HCT116 (cell line): ENCODE measurements around the gene ZC3H12D. TPM values are rescaled to one million over a fixed set of nuclear protein-coding genes. Genes with fewer than 3 reads are reported as not detected.

Experiments
- ATAC-seq: fragments of 200-7000 bp; cut with Tn5 transposase; 2 replicates; pipeline ENCODE4 v1.9.1; 2020; ENCODE audit warnings: mild to moderate bottlenecking, moderate library complexity
- BruUV-seq: library from RNA; stranded (reverse); fragments of 400-500 nt; replicated peaks from 2 replicates; lab custom pipeline; 2021; lab: Mats Ljungman, UMichigan
- CTCF ChIA-PET: fragments of 300-600 bp; sonication (Branson Sonifier 250); formaldehyde crosslinking; loops from one replicate; lab custom pipeline; 2021; ENCODE audit warnings: antibody characterized with exemption; lab: Charles Lee
- POLR2A ChIA-PET: fragments of 300-600, 350-600 bp; sonication (Branson Sonifier 250); formaldehyde crosslinking; loops from one replicate; lab custom pipeline; 2021; ENCODE audit warnings: antibody characterized with exemption; lab: Charles Lee
- RAD21 ChIA-PET, 2 experiments: fragments of 300-600 bp; sonication (Branson Sonifier 250); formaldehyde crosslinking; loops; one replicate each; lab custom pipeline; 2023; ENCODE audit warnings: low total read pairs in 2 of 2; ENCODE audit not compliant: uncharacterized antibody in 2 of 2, unreplicated experiment in 2 of 2, low non-redundant PET in 1 of 2; lab: Charles Lee
- DNase-seq: peaks from one replicate; pipeline ENCODE4 v3.0.0-alpha.2; 2010; ENCODE audit warnings: low read depth, low spot score
- H2AFZ ChIP-seq: fragments of 200-600 bp; shearing (Covaris generic), sonication (generic); 2 replicates; pipeline ENCODE4 v1.6.1; 2017; ENCODE audit warnings: low read depth, mixed run types, mixed read lengths, antibody characterized with exemption, low read length; ENCODE audit not compliant: poor library complexity, severe bottlenecking
- H3K27ac ChIP-seq: 2 replicates; pipeline ENCODE4 v1.5.1; 2012; ENCODE audit warnings: low read depth, low read length
- H3K27me3 ChIP-seq: fragments of 200-600 bp; sonication (generic); 2 replicates; pipeline ENCODE4 v1.6.1; 2016; ENCODE audit warnings: mixed run types, low read length, mixed read lengths; ENCODE audit not compliant: insufficient read depth
- H3K36me3 ChIP-seq, 2 experiments: fragments of 200-500 bp in 1 of 2; fragments of 200-600 bp in 1 of 2; sonication (Bioruptor generic) in 1 of 2; sonication (generic) in 1 of 2; 2 replicates each; pipeline versions ENCODE4 v1.5.1 to v1.6.1; 2014 to 2016; ENCODE audit warnings: low read length in 2 of 2, inconsistent platforms in 1 of 2, mixed read lengths in 1 of 2, mixed run types in 1 of 2; ENCODE audit not compliant: insufficient read depth in 2 of 2, control insufficient read depth in 1 of 2
- H3K4me1 ChIP-seq, 2 experiments: fragments of 200-600 bp in 1 of 2; sonication (generic) in 1 of 2; 2 replicates each; pipeline versions ENCODE4 v1.5.1 to v1.6.1; 2012 to 2017; ENCODE audit warnings: low read length in 2 of 2, inconsistent platforms in 1 of 2, mild to moderate bottlenecking in 1 of 2, mixed read lengths in 1 of 2, mixed run types in 1 of 2, moderate library complexity in 1 of 2; ENCODE audit not compliant: insufficient read depth in 2 of 2, control insufficient read depth in 1 of 2
- H3K4me2 ChIP-seq: fragments of 200-600 bp; sonication (generic); 2 replicates; pipeline ENCODE4 v1.6.1; 2017; ENCODE audit warnings: mixed run types, low read length, mixed read lengths
- H3K4me3 ChIP-seq, 2 experiments: fragments of 200-600 bp in 1 of 2; sonication (generic) in 1 of 2; replicated peaks in 1 of 2; 2 replicates each; pipeline ENCODE4 v1.5.1; 2011 to 2016; ENCODE audit warnings: low read length in 2 of 2, control low read depth in 1 of 2, low read depth in 1 of 2, mild to moderate bottlenecking in 1 of 2, mixed read lengths in 1 of 2, mixed run types in 1 of 2
- H3K79me2 ChIP-seq: fragments of 200-600 bp; sonication (generic); 2 replicates; pipeline ENCODE4 v1.6.1; 2017; ENCODE audit warnings: mild to moderate bottlenecking, mixed run types, low read length, moderate library complexity, mixed read lengths; ENCODE audit not compliant: insufficient read depth
- H3K9ac ChIP-seq: fragments of 200-600 bp; sonication (generic); 2 replicates; pipeline ENCODE4 v1.6.1; 2016; ENCODE audit warnings: low read length, mixed read lengths
- H3K9me2 ChIP-seq: fragments of 200-600 bp; sonication (generic), shearing (Covaris generic); 2 replicates; pipeline ENCODE4 v1.6.1; 2017; ENCODE audit warnings: mixed run types, mild to moderate bottlenecking, moderate library complexity; ENCODE audit not compliant: insufficient read depth
- H3K9me3 ChIP-seq, 2 experiments: fragments of 200-500 bp in 1 of 2; fragments of 200-600 bp in 1 of 2; sonication (Bioruptor generic) in 1 of 2; sonication (generic) in 1 of 2; 2 replicates each; pipeline ENCODE4 v1.6.1; 2014 to 2017; ENCODE audit warnings: low read length in 2 of 2, mixed read lengths in 2 of 2, inconsistent platforms in 1 of 2, low read depth in 1 of 2, mild to moderate bottlenecking in 1 of 2, mixed run types in 1 of 2, moderate library complexity in 1 of 2; ENCODE audit not compliant: control insufficient read depth in 1 of 2, insufficient read depth in 1 of 2
- H4K20me1 ChIP-seq: fragments of 200-600 bp; sonication (generic), shearing (Covaris generic); 2 replicates; pipeline ENCODE4 v1.6.1; 2017; ENCODE audit warnings: mixed run types, mild to moderate bottlenecking, moderate library complexity; ENCODE audit not compliant: insufficient read depth
- CBX3 ChIP-seq: IDR thresholded peaks from 2 replicates; pipeline ENCODE4 v1.6.1; 2012; ENCODE audit warnings: low read depth
- CEBPB ChIP-seq: IDR thresholded peaks from 2 replicates; pipeline ENCODE4 v1.6.1; 2012; ENCODE audit warnings: low read depth
- MAX ChIP-seq: IDR thresholded peaks from 2 replicates; pipeline ENCODE4 v1.6.1; 2012
- POLR2A ChIP-seq: IDR thresholded peaks from 2 replicates; pipeline ENCODE4 v1.7.0; 2011; ENCODE audit warnings: borderline replicate concordance; ENCODE audit not compliant: insufficient read depth, insufficient read length; ENCODE audit errors: extremely low read depth
- POLR2AphosphoS5 ChIP-seq: IDR thresholded peaks from 2 replicates; pipeline ENCODE4 v1.6.1; 2011; ENCODE audit warnings: mild to moderate bottlenecking, low read depth, low read length, moderate library complexity
- SP1 ChIP-seq: IDR thresholded peaks from 2 replicates; pipeline ENCODE4 v1.6.1; 2012; ENCODE audit warnings: low read depth
- TCF7L2 ChIP-seq: IDR thresholded peaks from 2 replicates; pipeline ENCODE4 v1.7.0; 2011; ENCODE audit warnings: borderline replicate concordance, inconsistent platforms; ENCODE audit not compliant: insufficient read depth, insufficient read length; ENCODE audit errors: extremely low read depth
- YY1 ChIP-seq: IDR thresholded peaks from 2 replicates; pipeline ENCODE4 v1.6.1; 2011; ENCODE audit warnings: low read length, low read depth, moderate library complexity, mild to moderate bottlenecking; ENCODE audit not compliant: insufficient replicate concordance; ENCODE audit errors: extremely low read depth
- ZBTB33 ChIP-seq: IDR thresholded peaks from 2 replicates; pipeline ENCODE4 v1.6.1; 2011; ENCODE audit warnings: mild to moderate bottlenecking, low read length, moderate library complexity; ENCODE audit not compliant: insufficient replicate concordance; ENCODE audit errors: extremely low read depth
- ZFX ChIP-seq: fragments of 450-650 bp; IDR thresholded peaks from 2 replicates; pipeline ENCODE4 v1.6.1; 2017
- ZNF274 ChIP-seq: fragments of 200-500 bp; sonication (Bioruptor generic); IDR thresholded peaks from 2 replicates; pipeline ENCODE4 v1.6.1; 2014; ENCODE audit warnings: mild to moderate bottlenecking, low read depth, low read length, inconsistent platforms
- intact Hi-C: fragments of 100-400 bp; cut with micrococcal nuclease; formaldehyde crosslinking; loops from 2 replicates; pipeline ENCODE4 v1.10.0; 2022
- total RNA-seq: library from RNA; stranded (reverse); gene quantifications from one replicate; pipeline ENCODE4 v1.2.1, GENCODE V29; 2021; ENCODE audit not compliant: unreplicated experiment
- TF ChIP-seq, protein P1 (sequence below): IDR thresholded peaks from 2 replicates; pipeline ENCODE4 v1.6.1; 2012; ENCODE audit warnings: low read depth

Gene ZC3H12D
- total RNA-seq, 1 experiment from 2014 or later: 0.30 TPM

GRCh38 chr6:149452037-149452939 is 32.5 kb downstream of the ZC3H12D start (continued):
- TF ChIP-seq POLR2AphosphoS5: no peak
- TF ChIP-seq, protein P1, sequence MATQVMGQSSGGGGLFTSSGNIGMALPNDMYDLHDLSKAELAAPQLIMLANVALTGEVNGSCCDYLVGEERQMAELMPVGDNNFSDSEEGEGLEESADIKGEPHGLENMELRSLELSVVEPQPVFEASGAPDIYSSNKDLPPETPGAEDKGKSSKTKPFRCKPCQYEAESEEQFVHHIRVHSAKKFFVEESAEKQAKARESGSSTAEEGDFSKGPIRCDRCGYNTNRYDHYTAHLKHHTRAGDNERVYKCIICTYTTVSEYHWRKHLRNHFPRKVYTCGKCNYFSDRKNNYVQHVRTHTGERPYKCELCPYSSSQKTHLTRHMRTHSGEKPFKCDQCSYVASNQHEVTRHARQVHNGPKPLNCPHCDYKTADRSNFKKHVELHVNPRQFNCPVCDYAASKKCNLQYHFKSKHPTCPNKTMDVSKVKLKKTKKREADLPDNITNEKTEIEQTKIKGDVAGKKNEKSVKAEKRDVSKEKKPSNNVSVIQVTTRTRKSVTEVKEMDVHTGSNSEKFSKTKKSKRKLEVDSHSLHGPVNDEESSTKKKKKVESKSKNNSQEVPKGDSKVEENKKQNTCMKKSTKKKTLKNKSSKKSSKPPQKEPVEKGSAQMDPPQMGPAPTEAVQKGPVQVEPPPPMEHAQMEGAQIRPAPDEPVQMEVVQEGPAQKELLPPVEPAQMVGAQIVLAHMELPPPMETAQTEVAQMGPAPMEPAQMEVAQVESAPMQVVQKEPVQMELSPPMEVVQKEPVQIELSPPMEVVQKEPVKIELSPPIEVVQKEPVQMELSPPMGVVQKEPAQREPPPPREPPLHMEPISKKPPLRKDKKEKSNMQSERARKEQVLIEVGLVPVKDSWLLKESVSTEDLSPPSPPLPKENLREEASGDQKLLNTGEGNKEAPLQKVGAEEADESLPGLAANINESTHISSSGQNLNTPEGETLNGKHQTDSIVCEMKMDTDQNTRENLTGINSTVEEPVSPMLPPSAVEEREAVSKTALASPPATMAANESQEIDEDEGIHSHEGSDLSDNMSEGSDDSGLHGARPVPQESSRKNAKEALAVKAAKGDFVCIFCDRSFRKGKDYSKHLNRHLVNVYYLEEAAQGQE: no peak
- TF ChIP-seq, all 23 proteins: peak for 0

DNA sequence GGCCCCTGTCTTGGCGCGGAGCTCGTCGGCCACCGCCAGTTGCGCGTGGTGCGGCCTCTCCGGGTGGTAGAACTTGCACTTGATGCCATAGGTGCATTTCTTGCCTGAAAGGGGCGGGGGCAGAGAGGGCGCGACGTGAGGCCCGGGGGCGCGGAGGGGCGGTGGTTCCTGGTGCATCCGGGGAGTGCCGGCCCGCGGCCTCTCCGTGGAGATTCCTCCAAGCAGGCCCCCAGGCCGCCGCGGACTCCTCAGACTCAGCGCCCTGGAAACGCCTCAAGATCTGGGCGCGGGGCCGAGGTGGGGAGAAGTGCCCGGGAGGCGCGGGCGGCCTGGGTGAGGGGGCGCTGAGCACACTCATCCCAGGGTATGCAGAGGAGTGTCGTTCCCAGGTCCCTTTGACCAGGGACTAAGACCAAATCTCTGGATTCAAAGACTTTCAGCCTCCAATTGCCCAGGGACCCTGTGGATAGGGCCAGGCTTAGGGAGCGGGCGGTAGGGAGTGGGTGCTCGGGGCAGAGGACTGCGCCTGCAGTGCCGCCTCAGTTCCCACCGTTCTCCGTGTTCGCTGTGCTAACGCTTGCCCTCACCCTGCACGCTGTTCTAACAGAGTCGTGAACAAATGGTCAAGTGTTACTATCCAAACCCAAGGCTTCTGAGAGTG is 33.3 kb downstream of the ZC3H12D start:
- Histone ChIP-seq H3K4me1 (peaks cover 8 to 10% of the 10 kb centered on the region in 2 experiments; a peak in 3 of 4 replicates), H2AFZ (no peak overlapping the region), H3K9me3 (no peaks in the 10 kb centered on the region), H4K20me1 (no peaks in the 10 kb centered on the region), H3K4me3 (no peak overlapping the region), H3K27me3 (no peaks in the 10 kb centered on the region), H3K36me3 (no peaks in the 10 kb centered on the region), H3K27ac (no peak overlapping the region), H3K79me2 (no peaks in the 10 kb centered on the region), H3K4me2 (no peak overlapping the region), H3K9me2 (no peaks in the 10 kb centered on the region), H3K9ac (no peak overlapping the region)
- RAD21 ChIA-PET: no interaction called here
- no peak for DNase-seq
- ATAC-seq: no peak
- intact Hi-C loops: no loop called here
- POLR2A ChIA-PET: no interaction called here
- no TSS peak for BruUV-seq
- CTCF ChIA-PET: no interaction called here
- TF ChIP-seq TCF7L2 (no peak), ZFX (no peak), ZBTB33 (no peak), POLR2A (no peak), MAX (no peak), SP1 (no peak), CBX3 (no peak), ZNF274 (no peak), CEBPB (no peak), POLR2AphosphoS5 (no peak), YY1 (no peak)
- TF ChIP-seq, protein P1: no peak
